H9 (cell line): ENCODE data around the gene KCNAB1. TPM values are rescaled to one million over a fixed set of nuclear protein-coding genes. Genes with fewer than 3 reads are reported as not detected.

ENCODE experiments used
- DNase-seq: peaks from one replicate; pipeline ENCODE4 v3.0.0-alpha.2; 2017
- H2AFZ ChIP-seq: one replicate; pipeline ENCODE4 v1.6.1; 2013; ENCODE audit warnings: mild to moderate bottlenecking, low read length, control low read depth, moderate library complexity
- H2AK5ac ChIP-seq: 2 replicates; pipeline ENCODE4 v1.6.1; 2013; ENCODE audit warnings: low read length, control low read depth, mixed read lengths; ENCODE audit not compliant: insufficient read length
- H2BK120ac ChIP-seq: one replicate; pipeline ENCODE4 v1.6.1; 2013; ENCODE audit warnings: low read depth, mild to moderate bottlenecking, low read length, control low read depth, inconsistent platforms; ENCODE audit not compliant: poor library complexity, severe bottlenecking
- H2BK12ac ChIP-seq: 2 replicates; pipeline ENCODE4 v1.6.1; 2013; ENCODE audit warnings: low read length, control low read depth, mixed read lengths, low read depth; ENCODE audit not compliant: insufficient read length
- H2BK15ac ChIP-seq: 2 replicates; pipeline ENCODE4 v1.6.1; 2013; ENCODE audit warnings: low read depth, low read length, control low read depth
- H2BK20ac ChIP-seq: one replicate; pipeline ENCODE4 v1.6.1; 2013; ENCODE audit warnings: low read depth, mild to moderate bottlenecking, low read length, control low read depth, inconsistent platforms; ENCODE audit not compliant: poor library complexity, severe bottlenecking
- H2BK5ac ChIP-seq: 2 replicates; pipeline ENCODE4 v1.6.1; 2013; ENCODE audit warnings: low read length, control low read depth, mixed read lengths; ENCODE audit not compliant: insufficient read length
- H3K14ac ChIP-seq: 2 replicates; pipeline ENCODE4 v1.6.1; 2013; ENCODE audit warnings: low read length, control low read depth; ENCODE audit not compliant: insufficient read depth
- H3K18ac ChIP-seq: 2 replicates; pipeline ENCODE4 v1.6.1; 2013; ENCODE audit warnings: low read depth, mild to moderate bottlenecking, mixed read lengths, low read length, control low read depth; ENCODE audit not compliant: insufficient read length
- H3K23ac ChIP-seq: 2 replicates; pipeline ENCODE4 v1.6.1; 2013; ENCODE audit warnings: low read length, control low read depth, mixed read lengths, low read depth; ENCODE audit not compliant: insufficient read length
- H3K23me2 ChIP-seq: 2 replicates; pipeline ENCODE4 v1.6.1; 2013; ENCODE audit warnings: low read depth, mild to moderate bottlenecking, mixed read lengths, low read length, control low read depth; ENCODE audit not compliant: insufficient read length, poor library complexity, severe bottlenecking
- H3K27ac ChIP-seq: 2 replicates; pipeline ENCODE4 v1.5.1; 2013; ENCODE audit warnings: low read length, control low read depth, mixed read lengths, low read depth; ENCODE audit not compliant: insufficient read length
- H3K27me3 ChIP-seq: 2 replicates; pipeline ENCODE4 v1.6.1; 2013; ENCODE audit warnings: low read length, control low read depth, inconsistent platforms; ENCODE audit not compliant: insufficient read depth
- H3K4ac ChIP-seq: 2 replicates; pipeline ENCODE4 v1.6.1; 2013; ENCODE audit warnings: low read depth, mild to moderate bottlenecking, control low read depth, inconsistent platforms, low read length, moderate library complexity
- H3K4me1 ChIP-seq: 2 replicates; pipeline ENCODE4 v1.6.1; 2013; ENCODE audit warnings: low read length, control low read depth, inconsistent platforms; ENCODE audit not compliant: insufficient read depth
- H3K4me2 ChIP-seq: 2 replicates; pipeline ENCODE4 v1.6.1; 2013; ENCODE audit warnings: low read length, control low read depth, mixed read lengths; ENCODE audit not compliant: insufficient read length, insufficient read depth
- H3K56ac ChIP-seq: 2 replicates; pipeline ENCODE4 v1.6.1; 2013; ENCODE audit warnings: low read depth, mild to moderate bottlenecking, mixed read lengths, low read length, control low read depth; ENCODE audit not compliant: insufficient read length
- H3K79me1 ChIP-seq: 2 replicates; pipeline ENCODE4 v1.6.1; 2013; ENCODE audit warnings: low read depth, mild to moderate bottlenecking, moderate library complexity, low read length, control low read depth, inconsistent platforms; ENCODE audit not compliant: insufficient read depth, poor library complexity, severe bottlenecking
- H3K79me2 ChIP-seq: 2 replicates; pipeline ENCODE4 v1.6.1; 2013; ENCODE audit warnings: low read length, control low read depth, inconsistent platforms; ENCODE audit not compliant: insufficient read depth
- H3K9ac ChIP-seq: 2 replicates; pipeline ENCODE4 v1.6.1; 2013; ENCODE audit warnings: low read length, control low read depth, mixed read lengths; ENCODE audit not compliant: insufficient read length; ENCODE audit errors: extremely low read depth
- H3K9me3 ChIP-seq: one replicate; pipeline ENCODE4 v1.6.1; 2013; ENCODE audit warnings: low read depth, low read length, inconsistent platforms; ENCODE audit not compliant: control insufficient read depth
- H3T11ph ChIP-seq: one replicate; pipeline ENCODE4 v1.6.1; 2013; ENCODE audit warnings: mild to moderate bottlenecking, low read length, control low read depth, inconsistent platforms
- H4K20me1 ChIP-seq: one replicate; pipeline ENCODE4 v1.6.1; 2013; ENCODE audit not compliant: control insufficient read depth, insufficient read length, insufficient read depth
- H4K5ac ChIP-seq: 2 replicates; pipeline ENCODE4 v1.6.1; 2013; ENCODE audit warnings: low read depth, mild to moderate bottlenecking, mixed read lengths, low read length, control low read depth; ENCODE audit not compliant: insufficient read length
- H4K8ac ChIP-seq: replicated peaks from 2 replicates; pipeline ENCODE4 v1.6.1; 2013; ENCODE audit warnings: low read length, control low read depth, mixed read lengths, low read depth; ENCODE audit not compliant: insufficient read length
- H4K91ac ChIP-seq: 2 replicates; pipeline ENCODE4 v1.6.1; 2013; ENCODE audit warnings: low read depth, mild to moderate bottlenecking, moderate library complexity, mixed read lengths, low read length, control low read depth; ENCODE audit not compliant: insufficient read length
- H3K27ac Mint-ChIP-seq, 3 experiments: 2 replicates in 2 of 3; 3 replicates in 1 of 3; pipeline ENCODE4 v1.8.0; 2020 to 2021; ENCODE audit warnings: mixed read lengths in 3 of 3, mild to moderate bottlenecking in 1 of 3, moderate library complexity in 1 of 3
- H3K27me3 Mint-ChIP-seq: 2 replicates; pipeline ENCODE4 v1.8.0; 2021; ENCODE audit warnings: low read depth, mild to moderate bottlenecking, moderate library complexity, mixed read lengths
- H3K36me3 Mint-ChIP-seq, 3 experiments: 2 replicates in 2 of 3; 3 replicates in 1 of 3; pipeline ENCODE4 v1.8.0; 2020 to 2021; ENCODE audit warnings: low read depth in 3 of 3, mixed read lengths in 3 of 3; ENCODE audit not compliant: insufficient read depth in 1 of 3
- H3K4me1 Mint-ChIP-seq, 2 experiments: 2 replicates each; pipeline ENCODE4 v1.8.0; 2020; ENCODE audit warnings: mixed read lengths in 2 of 2
- H3K4me3 Mint-ChIP-seq, 2 experiments: 2 replicates in 1 of 2; 3 replicates in 1 of 2; pipeline ENCODE4 v1.8.0; 2020 to 2021; ENCODE audit warnings: mild to moderate bottlenecking in 2 of 2, mixed read lengths in 2 of 2, moderate library complexity in 1 of 2
- H3K9me3 Mint-ChIP-seq, 2 experiments: 2 replicates in 1 of 2; 3 replicates in 1 of 2; pipeline ENCODE4 v1.8.0; 2020; ENCODE audit warnings: mild to moderate bottlenecking in 2 of 2, mixed read lengths in 2 of 2, moderate library complexity in 1 of 2
- WGBS: extraction: QIAGEN DNeasy Blood & Tissue Kit; methylation state at CpG from one replicate; pipeline ENCODE4 v1.1.7; 2013; ENCODE audit warnings: missing lambda C conversion rate, low lambda C conversion rate, mixed read lengths; ENCODE audit not compliant: insufficient read length; ENCODE audit errors: extremely low coverage; 5-methylcytosine and 5-hydroxymethylcytosine counted together
- total RNA-seq: library from RNA; stranded (reverse); gene quantifications from 2 replicates; pipeline ENCODE4 v1.2.1, GENCODE V29; 2021
- TF ChIP-seq, protein P1 (sequence below): fragments of 200-600 bp; sonication (generic); conservative IDR thresholded peaks from 3 replicates; pipeline ENCODE4 v1.8.0; 2021; ENCODE audit warnings: antibody characterized with exemption, mild to moderate bottlenecking

KCNAB1 gene
- total RNA-seq, 1 experiment from 2014 or later = 3.7 TPM

- DNase-seq = no peak
- Histone ChIP-seq H2BK20ac (no peak overlapping the region), H2BK12ac (no peak overlapping the region), H3K79me2 (no peaks in the 10 kb centered on the region), H3K79me1 (no peaks in the 10 kb centered on the region), H3K56ac (no peak overlapping the region), H3K4ac (no peak overlapping the region), H3K14ac (no peak overlapping the region), H2AFZ (no peak overlapping the region), H3K9me3 (no peaks in the 10 kb centered on the region), H3K23ac (no peak overlapping the region), H3T11ph (no peak overlapping the region), H2AK5ac (no peak overlapping the region), H3K27me3 (no peaks in the 10 kb centered on the region), H4K91ac (no peak overlapping the region), H3K27ac (no peak overlapping the region), H2BK5ac (no peak overlapping the region), H3K23me2 (no peaks in the 10 kb centered on the region), H4K20me1 (no peaks in the 10 kb centered on the region), H2BK15ac (no peak overlapping the region), H4K8ac (no peak overlapping the region), H3K18ac (no peak overlapping the region), H3K9ac (no peak overlapping the region), H4K5ac (no peak overlapping the region), H3K4me2 (no peak overlapping the region), H2BK120ac (no peak overlapping the region), H3K4me1 (peaks cover 5% of the 10 kb centered on the region; the same call in 1 of the 2 replicates)
- no peaks in the 10 kb centered on the region for H3K9me3 Mint-ChIP-seq
- no peak overlapping the region for H3K4me3 Mint-ChIP-seq
- H3K27ac Mint-ChIP-seq = peak overlapping the region in 2 of 3 experiments; percentile 14 to 83; a peak in 3 of 7 replicates
- no peaks in the 10 kb centered on the region for H3K27me3 Mint-ChIP-seq
- no CpG with 5 or more reads among the region's 2 CpGs for WGBS
- H3K36me3 Mint-ChIP-seq = peaks cover 2 to 14% (median 8%) of the 10 kb centered on the region in 3 experiments; a peak in 5 of 7 replicates
- TF ChIP-seq, protein P1, sequence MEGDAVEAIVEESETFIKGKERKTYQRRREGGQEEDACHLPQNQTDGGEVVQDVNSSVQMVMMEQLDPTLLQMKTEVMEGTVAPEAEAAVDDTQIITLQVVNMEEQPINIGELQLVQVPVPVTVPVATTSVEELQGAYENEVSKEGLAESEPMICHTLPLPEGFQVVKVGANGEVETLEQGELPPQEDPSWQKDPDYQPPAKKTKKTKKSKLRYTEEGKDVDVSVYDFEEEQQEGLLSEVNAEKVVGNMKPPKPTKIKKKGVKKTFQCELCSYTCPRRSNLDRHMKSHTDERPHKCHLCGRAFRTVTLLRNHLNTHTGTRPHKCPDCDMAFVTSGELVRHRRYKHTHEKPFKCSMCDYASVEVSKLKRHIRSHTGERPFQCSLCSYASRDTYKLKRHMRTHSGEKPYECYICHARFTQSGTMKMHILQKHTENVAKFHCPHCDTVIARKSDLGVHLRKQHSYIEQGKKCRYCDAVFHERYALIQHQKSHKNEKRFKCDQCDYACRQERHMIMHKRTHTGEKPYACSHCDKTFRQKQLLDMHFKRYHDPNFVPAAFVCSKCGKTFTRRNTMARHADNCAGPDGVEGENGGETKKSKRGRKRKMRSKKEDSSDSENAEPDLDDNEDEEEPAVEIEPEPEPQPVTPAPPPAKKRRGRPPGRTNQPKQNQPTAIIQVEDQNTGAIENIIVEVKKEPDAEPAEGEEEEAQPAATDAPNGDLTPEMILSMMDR = no peak
- peaks cover 20 to 25% of the 10 kb centered on the region in 2 experiments for H3K4me1 Mint-ChIP-seq
Observed at GRCh38 chr3:156535798-156536197, 415.4 kb downstream of the KCNAB1 start.
